HG03064 (cell line): ENCODE data around the gene FRMPD4.

Experiments
- ATAC-seq: cut with Tn5 transposase; IDR thresholded peaks from one replicate; pipeline ENCODE4 v1.9.1; 2021; ENCODE audit warnings: low read depth; ENCODE audit not compliant: unreplicated experiment

The FRMPD4 gene

GRCh38 chrX:12292996-12293765, 154.9 kb downstream of the FRMPD4 start:
- ATAC-seq, result no peak

GRCh38 chrX:12297353-12297752, 159.1 kb downstream of the FRMPD4 start:
- ATAC-seq, result no peak

GRCh38 chrX:12301288-12301687, 163.0 kb downstream of the FRMPD4 start:
- no peak for ATAC-seq

- ATAC-seq, result no peak
Observed at GRCh38 chrX:12304261-12304660, 166.0 kb downstream of the FRMPD4 start.

- ATAC-seq, result no peak
Observed at GRCh38 chrX:12307961-12308360, 169.7 kb downstream of the FRMPD4 start.

GRCh38 chrX:12308420-12308819, 170.1 kb downstream of the FRMPD4 start:
- ATAC-seq, result no peak

- ATAC-seq, result no peak
Observed at GRCh38 chrX:12309040-12309743, 170.9 kb downstream of the FRMPD4 start.

GRCh38 chrX:12309744-12310076, 171.4 kb downstream of the FRMPD4 start:
- no peak for ATAC-seq

- ATAC-seq, result no peak
Observed at GRCh38 chrX:12314651-12315050, 176.4 kb downstream of the FRMPD4 start.

GRCh38 chrX:12315526-12315925, 177.3 kb downstream of the FRMPD4 start:
- ATAC-seq, result no peak

- ATAC-seq, result no peak
Observed at GRCh38 chrX:12319003-12319519, 180.8 kb downstream of the FRMPD4 start.

- ATAC-seq, result no peak
Observed at GRCh38 chrX:12319992-12320391, 181.7 kb downstream of the FRMPD4 start.

GRCh38 chrX:12322031-12322430, 183.8 kb downstream of the FRMPD4 start:
- no peak for ATAC-seq

GRCh38 chrX:12325171-12325570, 186.9 kb downstream of the FRMPD4 start:
- no peak for ATAC-seq

GRCh38 chrX:12327836-12328235, 189.6 kb downstream of the FRMPD4 start:
- ATAC-seq, result no peak

GRCh38 chrX:12329476-12329875, 191.2 kb downstream of the FRMPD4 start:
- ATAC-seq, result no peak

- ATAC-seq, result no peak
Observed at GRCh38 chrX:12330841-12331240, 192.6 kb downstream of the FRMPD4 start.

GRCh38 chrX:12332786-12333347, 194.6 kb downstream of the FRMPD4 start:
- ATAC-seq, result no peak

GRCh38 chrX:12339921-12340320, 201.6 kb downstream of the FRMPD4 start:
- ATAC-seq, result no peak

GRCh38 chrX:12344954-12345353, 206.7 kb downstream of the FRMPD4 start:
- ATAC-seq, result no peak

GRCh38 chrX:12349201-12349600, 210.9 kb downstream of the FRMPD4 start:
- ATAC-seq, result no peak

GRCh38 chrX:12352922-12353321, 214.6 kb downstream of the FRMPD4 start:
- ATAC-seq, result no peak
